ENCODE measurements around the gene ZNF628. TPM values are rescaled to one million over a fixed set of nuclear protein-coding genes. Genes with fewer than 3 reads are reported as not detected.
"Not testable (repeated sequence)": the region's sequence is repeated elsewhere in the genome, so short reads cannot be mapped to it uniquely, and the experiment has no call there.

The ZNF628 gene
- total RNA-seq, 1 experiment from 2014 or later = 8.1 TPM

DNA sequence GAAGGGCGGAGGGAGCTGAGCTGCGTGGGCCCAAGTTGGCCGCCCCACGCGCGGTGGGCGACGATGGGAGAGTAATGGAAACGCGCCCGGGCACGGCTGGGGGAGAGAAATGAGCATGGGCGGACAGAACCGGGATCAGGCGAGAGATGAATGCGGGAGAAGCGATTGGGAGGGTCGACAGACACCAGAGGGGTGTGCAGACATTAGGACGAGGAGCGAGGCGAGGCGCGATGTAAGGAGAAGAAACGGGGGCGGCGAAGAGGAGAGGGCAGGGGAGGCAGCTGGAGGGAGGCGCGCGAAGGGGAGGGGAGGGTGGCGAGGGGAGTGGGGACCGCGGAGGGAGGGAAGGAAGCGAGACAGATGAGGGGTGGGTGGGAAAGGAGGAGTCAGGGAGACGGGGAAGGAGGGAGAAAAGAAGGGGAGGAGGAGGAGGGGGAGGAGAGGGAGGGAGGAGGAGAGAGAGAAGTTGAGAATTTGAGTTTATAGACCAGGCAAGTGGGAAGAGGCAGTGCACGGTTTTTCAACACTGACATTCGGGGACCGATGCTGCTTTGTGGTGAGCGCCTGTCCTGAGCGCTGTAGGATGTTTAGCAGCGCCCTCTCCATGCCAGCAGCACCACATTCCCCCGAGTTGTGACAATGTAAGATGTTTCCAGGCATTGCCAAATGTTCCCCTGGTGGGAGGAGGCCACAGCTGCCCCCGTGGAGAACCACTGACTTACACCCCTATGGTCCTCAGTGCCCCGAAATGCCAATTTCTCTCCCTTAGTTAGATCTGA, 33.2 kb upstream of the ZNF628 start, which contains the start of gene SHISA7:
TSS of gene SHISA7 (minus strand) at position 256 of the 779 bp plus-strand sequence. CDS start 437 bp downstream, outside the sequence.
- Histone ChIP-seq H3K36me3 (replicated peaks; ENCODE audit: control insufficient read depth, insufficient read depth, low read length) (no peaks in the 10 kb centered on the region), H3K27me3 (ENCODE audit: control insufficient read depth, insufficient read depth, low read length) (peaks cover 91% of the 10 kb centered on the region), H3K4me3 (ENCODE audit: insufficient read depth, low read depth, low read length) (peak within 1 kb of the TSS; percentile 66)
- DNase-seq = peak; percentile 82

GRCh38 chr19:55443824-55444480, 32.5 kb upstream of the ZNF628 start:
- no peaks in the 10 kb centered on the region for H3K36me3 ChIP-seq (replicated peaks; ENCODE audit: control insufficient read depth, insufficient read depth, low read length)
- H3K27me3 ChIP-seq (ENCODE audit: control insufficient read depth, insufficient read depth, low read length) = peaks cover 90% of the 10 kb centered on the region
- no peak overlapping the region for H3K4me3 ChIP-seq (ENCODE audit: insufficient read depth, low read depth, low read length)
- DNase-seq = no peak

- H3K27me3 ChIP-seq (ENCODE audit: control insufficient read depth, insufficient read depth, low read length) = peaks cover 90% of the 10 kb centered on the region
- peak; percentile 40 for DNase-seq
Measured at GRCh38 chr19:55444646-55445045, 31.8 kb upstream of the ZNF628 start.

DNA sequence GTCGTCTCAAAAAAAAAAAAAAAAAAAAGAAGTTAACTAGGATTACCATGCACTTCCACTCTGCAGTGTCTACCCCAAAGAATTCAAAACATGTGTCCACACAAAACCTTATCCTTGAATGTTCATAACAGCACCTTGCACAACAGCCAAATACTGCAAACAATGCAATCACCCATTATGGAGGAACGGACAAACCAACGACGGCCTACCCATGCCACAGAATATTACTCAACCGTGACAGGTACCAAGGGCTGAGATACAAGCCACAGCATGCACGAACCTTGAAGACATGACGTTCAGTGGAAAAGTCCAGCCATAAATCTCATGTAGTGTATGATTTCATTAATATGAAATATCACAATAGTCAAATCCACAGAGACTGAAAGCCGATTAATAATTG, 30.4 kb upstream of the ZNF628 start:
- Histone ChIP-seq H3K27me3 (ENCODE audit: control insufficient read depth, insufficient read depth, low read length) (peaks cover 89% of the 10 kb centered on the region), H3K36me3 (replicated peaks; ENCODE audit: control insufficient read depth, insufficient read depth, low read length) (no peaks in the 10 kb centered on the region), H3K4me3 (ENCODE audit: insufficient read depth, low read depth, low read length) (no peak overlapping the region)
- DNase-seq = no peak

More at GRCh38 chr19:55444646-55445045, 31.8 kb upstream of the ZNF628 start:
- H3K36me3 ChIP-seq (replicated peaks; ENCODE audit: control insufficient read depth, insufficient read depth, low read length) = no peaks in the 10 kb centered on the region
- no peak overlapping the region for H3K4me3 ChIP-seq (ENCODE audit: insufficient read depth, low read depth, low read length)

DNA sequence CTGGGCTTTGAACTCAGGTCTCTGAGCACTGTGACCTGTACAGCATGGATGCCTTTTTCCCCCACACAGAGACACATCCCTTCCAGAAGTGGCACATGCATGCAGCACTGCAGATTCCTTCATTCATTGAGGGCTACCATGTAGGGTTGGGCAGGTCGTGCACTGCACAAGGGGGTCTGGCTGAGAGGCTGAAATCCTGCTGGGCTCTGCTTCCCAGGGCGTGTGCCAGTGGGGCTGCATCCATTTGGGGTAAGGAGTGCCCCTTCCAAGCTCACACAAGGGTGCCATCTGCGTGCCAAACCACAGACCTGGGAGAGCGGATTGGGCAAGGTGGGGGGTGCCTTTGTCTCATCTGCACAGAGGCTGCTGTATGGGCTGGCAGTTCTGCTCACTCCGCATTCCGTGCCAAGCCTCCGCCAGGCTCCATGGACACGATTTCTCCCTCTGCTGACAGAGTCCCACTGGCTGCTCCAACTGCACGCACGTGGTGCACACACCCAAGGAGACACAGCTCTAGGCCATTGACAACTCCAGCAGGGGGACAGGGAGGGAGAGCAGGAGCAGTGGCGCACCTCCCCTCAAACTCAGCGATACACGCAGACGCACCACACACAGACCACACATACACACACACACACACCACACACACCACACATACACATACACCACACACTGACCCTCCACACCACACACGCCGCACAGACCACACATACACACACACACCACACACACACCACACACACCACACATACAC, 28.8 kb upstream of the ZNF628 start:
- Histone ChIP-seq H3K27me3 (ENCODE audit: control insufficient read depth, insufficient read depth, low read length) (peaks cover 89% of the 10 kb centered on the region), H3K4me3 (ENCODE audit: insufficient read depth, low read depth, low read length) (no peak overlapping the region), H3K36me3 (replicated peaks; ENCODE audit: control insufficient read depth, insufficient read depth, low read length) (no peaks in the 10 kb centered on the region)
- DNase-seq = peak; percentile 67

DNA sequence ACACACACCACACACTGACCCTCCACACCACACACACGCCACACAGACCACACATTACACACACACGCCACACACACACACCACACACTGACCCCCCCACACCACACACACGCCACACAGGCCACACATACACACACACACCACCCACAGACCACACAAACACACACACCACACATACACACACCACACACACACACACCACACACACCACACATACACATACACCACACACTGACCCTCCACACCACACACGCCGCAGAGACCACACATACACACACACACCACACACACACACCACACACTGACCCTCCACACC, 28.3 kb upstream of the ZNF628 start:
- not testable (repeated sequence) for H3K4me3 ChIP-seq (ENCODE audit: insufficient read depth, low read depth, low read length); DNase-seq
- peaks cover 84% of the 10 kb centered on the region for H3K27me3 ChIP-seq (ENCODE audit: control insufficient read depth, insufficient read depth, low read length)

GRCh38 chr19:55449469-55449868, 26.9 kb upstream of the ZNF628 start:
- no peaks in the 10 kb centered on the region; the same call in 1 of the 2 replicates for H3K36me3 ChIP-seq (replicated peaks; ENCODE audit: control insufficient read depth, insufficient read depth, low read length)
- H3K4me3 ChIP-seq (ENCODE audit: insufficient read depth, low read depth, low read length) = no peak overlapping the region
- DNase-seq = peak; percentile 65
- H3K27me3 ChIP-seq (ENCODE audit: control insufficient read depth, insufficient read depth, low read length) = peaks cover 74% of the 10 kb centered on the region

More for the DNA sequence above, 28.3 kb upstream of the ZNF628 start:
- not testable (repeated sequence) for H3K36me3 ChIP-seq (replicated peaks; ENCODE audit: control insufficient read depth, insufficient read depth, low read length)

- H3K36me3 ChIP-seq (replicated peaks; ENCODE audit: control insufficient read depth, insufficient read depth, low read length) = no peaks in the 10 kb centered on the region; the same call in 1 of the 2 replicates
- peak; percentile 91 for DNase-seq
- H3K4me3 ChIP-seq (ENCODE audit: insufficient read depth, low read depth, low read length) = peak overlapping the region; percentile 28; the same call in 1 of the 2 replicates
- peaks cover 57% of the 10 kb centered on the region for H3K27me3 ChIP-seq (ENCODE audit: control insufficient read depth, insufficient read depth, low read length)
Measured at GRCh38 chr19:55451163-55451964, 25.1 kb upstream of the ZNF628 start.

DNA sequence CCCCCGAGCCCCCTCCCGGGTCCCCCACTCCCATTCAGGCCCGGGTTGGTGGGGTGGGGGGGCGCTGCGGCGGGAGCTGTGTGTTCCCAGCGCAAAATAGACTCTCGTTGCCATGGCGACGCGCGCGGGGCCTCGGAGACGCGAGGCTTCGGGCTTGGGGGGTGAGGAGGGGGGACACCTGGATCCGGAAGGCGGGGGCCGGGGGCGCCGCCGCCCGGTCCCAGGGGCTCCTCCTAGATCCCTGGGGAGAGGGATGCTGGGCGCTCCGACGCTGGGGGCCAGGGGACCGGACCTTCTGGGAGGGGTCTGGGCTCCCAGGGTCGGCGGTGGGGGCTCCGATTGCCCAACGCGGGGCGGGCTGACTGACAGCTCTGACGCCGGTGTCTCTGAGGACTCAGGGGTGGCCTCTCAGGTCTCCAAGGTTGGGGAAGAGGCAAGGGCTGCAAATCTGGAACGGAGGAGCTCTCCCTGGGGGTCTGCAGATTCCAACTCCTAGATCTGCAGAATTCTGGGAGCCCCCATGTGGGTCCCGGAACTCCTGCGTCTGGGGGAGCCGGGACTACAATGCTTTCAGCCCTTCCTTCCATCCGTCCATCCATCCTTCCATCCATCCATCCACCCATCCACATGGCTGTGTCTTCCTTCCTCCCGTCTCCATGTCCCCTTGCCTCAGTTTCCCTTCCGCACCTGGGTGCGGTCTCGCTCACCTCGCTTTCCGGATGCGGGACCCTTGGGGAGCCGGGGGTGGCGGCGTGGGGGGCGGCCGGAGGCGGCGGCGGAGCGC, 24.3 kb upstream of the ZNF628 start:
- H3K27me3 ChIP-seq (ENCODE audit: control insufficient read depth, insufficient read depth, low read length) = peaks cover 49% of the 10 kb centered on the region
- H3K36me3 ChIP-seq (replicated peaks; ENCODE audit: control insufficient read depth, insufficient read depth, low read length) = no peaks in the 10 kb centered on the region; the same call in 1 of the 2 replicates
- H3K4me3 ChIP-seq (ENCODE audit: insufficient read depth, low read depth, low read length) = peak overlapping the region; percentile 31; the same call in 1 of the 2 replicates
- peak; percentile 80 for DNase-seq

DNA sequence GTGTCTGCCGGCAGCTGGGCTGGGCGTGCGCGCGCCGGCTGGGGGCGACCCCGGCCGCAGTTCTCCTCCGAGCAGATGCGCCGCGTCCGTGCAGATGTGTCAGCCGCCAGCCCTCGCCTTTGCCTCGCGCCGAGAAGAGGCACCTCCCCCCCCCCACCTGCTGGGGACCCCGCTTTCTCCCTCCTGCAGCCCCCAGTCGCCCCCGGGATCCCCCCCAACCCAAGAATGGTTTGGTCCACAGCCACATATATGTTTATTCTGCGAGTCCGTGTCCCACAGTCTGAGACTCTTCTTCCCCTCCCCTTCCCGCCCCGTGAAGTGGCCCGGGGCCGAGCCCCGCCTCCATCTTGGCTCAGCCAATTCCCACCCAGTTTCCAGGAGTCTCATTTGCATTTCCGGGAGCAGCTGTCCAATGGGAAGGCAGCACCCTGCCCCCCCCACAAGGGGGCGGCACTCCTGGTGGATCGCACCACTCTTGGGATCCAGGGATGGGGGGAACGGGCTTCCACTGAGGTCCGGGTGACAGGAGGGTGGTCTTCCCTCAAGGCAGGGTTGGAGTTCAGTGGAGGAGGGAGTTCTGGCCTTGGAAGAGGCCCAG, 23.6 kb upstream of the ZNF628 start:
- Histone ChIP-seq H3K4me3 (ENCODE audit: insufficient read depth, low read depth, low read length) (peak overlapping the region; percentile 31; the same call in 1 of the 2 replicates), H3K36me3 (replicated peaks; ENCODE audit: control insufficient read depth, insufficient read depth, low read length) (no peaks in the 10 kb centered on the region; the same call in 1 of the 2 replicates), H3K27me3 (ENCODE audit: control insufficient read depth, insufficient read depth, low read length) (peaks cover 42% of the 10 kb centered on the region)

DNA sequence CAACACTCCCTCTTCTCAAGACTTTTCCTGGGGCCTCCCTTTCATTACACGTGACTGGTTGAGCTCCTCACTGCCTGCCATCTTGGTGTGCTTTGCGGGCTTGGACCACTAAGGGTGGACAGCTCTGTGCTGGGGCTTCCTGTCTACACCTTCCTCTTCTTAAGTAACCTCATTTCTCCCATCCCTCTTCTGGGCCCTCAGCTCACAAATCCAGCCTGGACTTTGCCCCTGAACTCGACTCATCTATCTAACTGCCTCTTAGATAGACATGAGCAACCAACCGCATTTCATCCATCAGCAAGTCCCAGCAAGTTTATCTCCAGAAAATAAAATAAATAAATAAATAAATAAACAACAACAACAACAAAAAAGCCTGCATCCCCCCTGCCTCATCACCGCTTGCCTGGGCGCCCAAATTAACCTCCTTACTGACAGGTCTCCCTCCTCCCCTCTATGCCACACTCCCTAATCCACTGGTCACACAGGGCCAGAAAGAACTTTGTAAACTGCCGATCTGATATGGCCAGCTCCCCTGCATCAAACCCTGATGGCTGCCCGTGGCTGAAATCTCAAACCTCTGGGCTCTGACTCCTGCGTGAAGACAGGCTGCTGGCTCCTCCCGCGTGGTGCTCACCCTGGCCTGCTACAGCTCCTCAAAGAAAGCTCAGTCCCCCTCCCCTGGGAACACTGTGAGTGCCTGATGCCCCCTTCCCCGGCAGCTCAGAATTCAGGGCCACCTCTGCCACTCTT, 22.7 kb upstream of the ZNF628 start:
- peaks cover 39% of the 10 kb centered on the region for H3K27me3 ChIP-seq (ENCODE audit: control insufficient read depth, insufficient read depth, low read length)
- no peaks in the 10 kb centered on the region; the same call in 1 of the 2 replicates for H3K36me3 ChIP-seq (replicated peaks; ENCODE audit: control insufficient read depth, insufficient read depth, low read length)
- no peak for DNase-seq

More for the DNA sequence above, 23.6 kb upstream of the ZNF628 start:
- peak; percentile 98 for DNase-seq

GRCh38 chr19:55454787-55455243, 21.6 kb upstream of the ZNF628 start:
- peak; percentile 88 for DNase-seq
- peaks cover 28% of the 10 kb centered on the region for H3K27me3 ChIP-seq (ENCODE audit: control insufficient read depth, insufficient read depth, low read length)
- no peaks in the 10 kb centered on the region; the same call in 1 of the 2 replicates for H3K36me3 ChIP-seq (replicated peaks; ENCODE audit: control insufficient read depth, insufficient read depth, low read length)
- no peak overlapping the region for H3K4me3 ChIP-seq (ENCODE audit: insufficient read depth, low read depth, low read length)

More for the DNA sequence above, 22.7 kb upstream of the ZNF628 start:
- no peak overlapping the region for H3K4me3 ChIP-seq (ENCODE audit: insufficient read depth, low read depth, low read length)
